Astrocyte (in vitro differentiated cells and primary cell): ENCODE results near the gene ANKRD29. TPM values are rescaled to one million over a fixed set of nuclear protein-coding genes. Genes with fewer than 3 reads are reported as not detected.

ENCODE experiments used
- DNase-seq: peaks from one replicate; pipeline ENCODE4 v3.0.0-alpha.2; 2010; ENCODE audit warnings: low read depth
- FAIRE-seq: peaks from 2 replicates; lab custom pipeline; 2011; peaks lifted over from hg19 to GRCh38; lab: Jason Lieb, UNC
- H2AFZ ChIP-seq: 2 replicates; pipeline ENCODE4 v1.6.0; 2012; ENCODE audit warnings: low read depth, low read length, inconsistent platforms
- H3K27ac ChIP-seq: 2 replicates; pipeline ENCODE4 v1.5.1; 2011; ENCODE audit warnings: low read depth, low read length, inconsistent platforms
- H3K27me3 ChIP-seq: 2 replicates; pipeline ENCODE4 v1.6.0; 2011; ENCODE audit warnings: low read length, inconsistent platforms; ENCODE audit not compliant: insufficient read depth
- H3K36me3 ChIP-seq: 2 replicates; pipeline ENCODE4 v1.5.1; 2011; ENCODE audit warnings: low read length, inconsistent platforms; ENCODE audit not compliant: insufficient read depth
- H3K4me1 ChIP-seq: 2 replicates; pipeline ENCODE4 v1.5.1; 2011; ENCODE audit warnings: low read length, inconsistent platforms; ENCODE audit not compliant: insufficient read depth
- H3K4me2 ChIP-seq: 2 replicates; pipeline ENCODE4 v1.6.0; 2012; ENCODE audit warnings: low read length, inconsistent platforms
- H3K4me3 ChIP-seq: 2 replicates; pipeline ENCODE4 v1.5.1; 2011; ENCODE audit warnings: low read depth, mild to moderate bottlenecking, low read length, inconsistent platforms; ENCODE audit not compliant: insufficient read depth
- H3K79me2 ChIP-seq: 2 replicates; pipeline ENCODE4 v1.6.0; 2012; ENCODE audit warnings: mild to moderate bottlenecking, low read length, inconsistent platforms; ENCODE audit not compliant: insufficient read depth
- H3K9ac ChIP-seq: 2 replicates; pipeline ENCODE4 v1.6.0; 2012; ENCODE audit warnings: mild to moderate bottlenecking, low read length, inconsistent platforms
- H3K9me3 ChIP-seq: 2 replicates; pipeline ENCODE4 v1.5.1; 2012; ENCODE audit warnings: low read depth, mild to moderate bottlenecking, low read length, inconsistent platforms; ENCODE audit not compliant: insufficient read depth
- H4K20me1 ChIP-seq: 2 replicates; pipeline ENCODE4 v1.6.0; 2012; ENCODE audit warnings: low read length, inconsistent platforms; ENCODE audit not compliant: insufficient read depth
- H3K27ac Mint-ChIP-seq: one replicate; pipeline ENCODE4 v1.8.0; 2021; ENCODE audit warnings: mild to moderate bottlenecking, mixed read lengths; ENCODE audit not compliant: unreplicated experiment
- H3K27me3 Mint-ChIP-seq: one replicate; pipeline ENCODE4 v1.8.0; 2021; ENCODE audit warnings: low read depth, mixed read lengths; ENCODE audit not compliant: unreplicated experiment
- H3K36me3 Mint-ChIP-seq: one replicate; pipeline ENCODE4 v1.8.0; 2021; ENCODE audit warnings: low read depth, mixed read lengths; ENCODE audit not compliant: unreplicated experiment
- H3K4me1 Mint-ChIP-seq: one replicate; pipeline ENCODE4 v1.8.0; 2021; ENCODE audit warnings: low read depth, mixed read lengths; ENCODE audit not compliant: unreplicated experiment
- H3K4me3 Mint-ChIP-seq: one replicate; pipeline ENCODE4 v1.8.0; 2021; ENCODE audit warnings: mild to moderate bottlenecking, moderate library complexity, mixed read lengths; ENCODE audit not compliant: unreplicated experiment
- H3K9me3 Mint-ChIP-seq: one replicate; pipeline ENCODE4 v1.8.0; 2021; ENCODE audit warnings: mild to moderate bottlenecking, mixed read lengths; ENCODE audit not compliant: unreplicated experiment
- EZH2 ChIP-seq: IDR thresholded peaks from 2 replicates; pipeline ENCODE4 v1.6.1; 2012; ENCODE audit warnings: mild to moderate bottlenecking, low read length, inconsistent platforms; ENCODE audit not compliant: insufficient read depth
- total RNA-seq: library from RNA; stranded (reverse); gene quantifications from 2 replicates; pipeline ENCODE4 v1.2.1, GENCODE V29; 2021
- TF ChIP-seq, protein P1 (sequence below): IDR thresholded peaks from 2 replicates; pipeline ENCODE4 v1.5.1; 2011; ENCODE audit warnings: low read depth, mild to moderate bottlenecking, inconsistent platforms, low read length, moderate library complexity; ENCODE audit not compliant: insufficient read depth

ANKRD29 gene
- total RNA-seq, 1 donor from 2014 or later: 0.75 TPM

DNA sequence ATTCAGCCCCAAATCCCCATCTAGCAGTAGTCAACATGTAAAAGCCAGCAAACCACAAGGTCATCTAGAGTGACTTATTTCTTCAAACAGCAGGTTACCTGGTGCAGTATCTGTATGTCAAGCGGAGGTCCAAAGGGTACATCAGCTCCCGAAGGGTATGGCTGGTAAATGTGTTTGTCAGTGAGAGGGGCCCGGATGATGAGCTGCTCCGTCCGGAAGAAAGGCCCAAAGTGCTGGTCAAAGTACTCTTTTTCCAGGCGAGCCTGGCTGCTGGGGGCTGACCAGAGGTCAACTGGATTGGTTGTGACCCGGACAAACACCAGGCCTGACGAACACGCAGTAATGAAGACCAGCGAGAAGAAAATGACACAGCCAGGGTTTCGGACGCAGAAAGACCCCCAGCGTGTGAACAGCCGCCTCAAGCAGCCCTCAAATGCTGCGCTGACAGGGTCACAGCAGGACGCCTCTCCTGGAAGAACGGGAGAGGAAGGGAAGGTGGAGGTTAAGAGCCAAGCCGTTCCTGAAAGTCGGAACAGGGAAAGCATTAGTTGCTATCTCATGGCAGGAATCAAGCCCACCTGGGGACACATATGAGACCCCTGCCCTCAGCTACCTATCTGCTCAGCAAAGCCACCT, 106.4 kb downstream of the ANKRD29 start:
- Histone ChIP-seq H3K36me3 (peaks cover 36% of the 10 kb centered on the region), H3K27ac (no peak overlapping the region), H3K4me1 (no peaks in the 10 kb centered on the region), H3K79me2 (no peaks in the 10 kb centered on the region), H3K4me2 (no peak overlapping the region), H3K9me3 (no peaks in the 10 kb centered on the region), H3K9ac (no peak overlapping the region), H2AFZ (no peak overlapping the region), H3K27me3 (no peaks in the 10 kb centered on the region), H3K4me3 (no peak overlapping the region), H4K20me1 (peaks cover 13% of the 10 kb centered on the region)
- H3K4me3 Mint-ChIP-seq: no peak overlapping the region
- peaks cover 45% of the 10 kb centered on the region for H3K36me3 Mint-ChIP-seq
- no peaks in the 10 kb centered on the region for H3K9me3 Mint-ChIP-seq
- DNase-seq (no peak), FAIRE-seq (no peak)
- H3K27me3 Mint-ChIP-seq: no peaks in the 10 kb centered on the region
- TF ChIP-seq, protein P1, sequence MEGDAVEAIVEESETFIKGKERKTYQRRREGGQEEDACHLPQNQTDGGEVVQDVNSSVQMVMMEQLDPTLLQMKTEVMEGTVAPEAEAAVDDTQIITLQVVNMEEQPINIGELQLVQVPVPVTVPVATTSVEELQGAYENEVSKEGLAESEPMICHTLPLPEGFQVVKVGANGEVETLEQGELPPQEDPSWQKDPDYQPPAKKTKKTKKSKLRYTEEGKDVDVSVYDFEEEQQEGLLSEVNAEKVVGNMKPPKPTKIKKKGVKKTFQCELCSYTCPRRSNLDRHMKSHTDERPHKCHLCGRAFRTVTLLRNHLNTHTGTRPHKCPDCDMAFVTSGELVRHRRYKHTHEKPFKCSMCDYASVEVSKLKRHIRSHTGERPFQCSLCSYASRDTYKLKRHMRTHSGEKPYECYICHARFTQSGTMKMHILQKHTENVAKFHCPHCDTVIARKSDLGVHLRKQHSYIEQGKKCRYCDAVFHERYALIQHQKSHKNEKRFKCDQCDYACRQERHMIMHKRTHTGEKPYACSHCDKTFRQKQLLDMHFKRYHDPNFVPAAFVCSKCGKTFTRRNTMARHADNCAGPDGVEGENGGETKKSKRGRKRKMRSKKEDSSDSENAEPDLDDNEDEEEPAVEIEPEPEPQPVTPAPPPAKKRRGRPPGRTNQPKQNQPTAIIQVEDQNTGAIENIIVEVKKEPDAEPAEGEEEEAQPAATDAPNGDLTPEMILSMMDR: no peak
- no peak for TF ChIP-seq EZH2
- H3K4me1 Mint-ChIP-seq: no peaks in the 10 kb centered on the region
- H3K27ac Mint-ChIP-seq: peak overlapping the region; percentile 28

DNA sequence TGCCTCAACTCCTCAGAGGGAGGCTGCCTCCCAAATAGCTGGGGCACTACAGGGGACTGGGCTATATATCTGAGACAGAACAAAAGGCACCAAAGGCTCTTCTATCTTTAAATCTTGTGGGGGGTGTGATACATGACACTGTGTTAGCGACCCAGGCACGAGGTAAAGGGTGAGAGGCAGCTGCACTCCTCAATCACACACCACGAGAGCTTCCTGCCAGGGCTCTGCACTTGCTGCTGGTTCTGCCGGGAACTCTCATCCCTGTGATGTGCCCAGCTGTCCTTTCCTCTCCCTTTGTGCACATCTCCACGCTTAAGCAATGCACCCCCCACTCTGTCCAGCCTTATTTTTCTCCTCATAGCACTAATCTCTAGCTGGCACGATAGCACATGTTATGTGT, 108.8 kb downstream of the ANKRD29 start:
- Histone ChIP-seq H4K20me1 (peaks cover 18% of the 10 kb centered on the region), H3K4me1 (no peaks in the 10 kb centered on the region), H3K27ac (no peak overlapping the region), H3K4me2 (no peak overlapping the region), H2AFZ (no peak overlapping the region), H3K4me3 (no peak overlapping the region), H3K9ac (no peak overlapping the region), H3K9me3 (no peaks in the 10 kb centered on the region), H3K79me2 (no peaks in the 10 kb centered on the region), H3K27me3 (no peaks in the 10 kb centered on the region), H3K36me3 (peaks cover 35% of the 10 kb centered on the region)
- H3K36me3 Mint-ChIP-seq: peaks cover 37% of the 10 kb centered on the region
- DNase-seq (no peak), FAIRE-seq (no peak)
- H3K4me3 Mint-ChIP-seq: no peak overlapping the region
- TF ChIP-seq, protein P1: no peak
- TF ChIP-seq EZH2: no peak
- no peak overlapping the region for H3K27ac Mint-ChIP-seq
- no peaks in the 10 kb centered on the region for H3K4me1 Mint-ChIP-seq
- no peaks in the 10 kb centered on the region for H3K9me3 Mint-ChIP-seq
- no peaks in the 10 kb centered on the region for H3K27me3 Mint-ChIP-seq

DNA sequence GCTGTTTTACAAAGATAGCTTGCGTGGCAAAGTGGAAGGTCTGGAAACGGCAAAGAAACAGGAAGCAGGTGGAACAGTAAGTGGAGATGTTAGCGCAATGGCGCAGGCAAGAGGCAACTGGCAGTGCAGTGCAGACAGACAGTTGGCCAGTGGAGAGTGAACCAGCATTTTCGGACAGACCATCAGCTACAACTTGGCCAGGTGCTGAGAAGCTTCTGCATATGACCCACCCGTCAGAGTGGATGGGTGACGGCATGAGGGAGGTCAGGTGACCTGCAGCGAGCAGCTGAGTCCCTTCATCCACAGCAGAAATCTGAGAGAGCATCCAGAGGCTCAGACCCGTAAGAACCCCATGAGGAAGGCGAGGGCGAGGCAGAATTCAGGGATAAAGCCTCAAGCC, 110.2 kb downstream of the ANKRD29 start:
- H2AFZ ChIP-seq: no peak overlapping the region
- H3K36me3 ChIP-seq: peaks cover 30% of the 10 kb centered on the region
- DNase-seq (no peak), FAIRE-seq (no peak)
- peaks cover 13% of the 10 kb centered on the region for H4K20me1 ChIP-seq
- H3K27ac Mint-ChIP-seq: no peak overlapping the region
- H3K9ac ChIP-seq: no peak overlapping the region
- no peaks in the 10 kb centered on the region for H3K79me2 ChIP-seq
- H3K9me3 ChIP-seq: no peaks in the 10 kb centered on the region
- H3K36me3 Mint-ChIP-seq: peaks cover 31% of the 10 kb centered on the region
- H3K27ac ChIP-seq: no peak overlapping the region
- no peaks in the 10 kb centered on the region for H3K4me1 ChIP-seq
- no peaks in the 10 kb centered on the region for H3K27me3 ChIP-seq
- H3K4me3 ChIP-seq: no peak overlapping the region
- TF ChIP-seq, protein P1: no peak
- TF ChIP-seq EZH2: no peak
- no peak overlapping the region for H3K4me2 ChIP-seq
- H3K27me3 Mint-ChIP-seq: no peaks in the 10 kb centered on the region
- H3K9me3 Mint-ChIP-seq: no peaks in the 10 kb centered on the region
- H3K4me3 Mint-ChIP-seq: no peak overlapping the region
- peaks cover 6% of the 10 kb centered on the region for H3K4me1 Mint-ChIP-seq
